Suprapubic skin (tissue), 3 donors: ENCODE data around the gene SRD5A1.

Source experiments
- EP300 ChIP-seq: sonication (generic); formaldehyde crosslinking; IDR thresholded peaks from one replicate; pipeline ENCODE4 v1.6.1; 2017; ENCODE audit warnings: antibody characterized with exemption
- TF ChIP-seq, protein P1 (sequence below), 2 donors: fragments of 200-600 bp in 1 of 2; fragments of 450-650 bp in 1 of 2; sonication (generic) in 1 of 2; IDR thresholded peaks; one replicate each; pipeline ENCODE4 v1.5.1; 2016 to 2019; ENCODE audit warnings: antibody characterized with exemption in 2 of 2, mild to moderate bottlenecking in 1 of 2, moderate library complexity in 1 of 2

DNA sequence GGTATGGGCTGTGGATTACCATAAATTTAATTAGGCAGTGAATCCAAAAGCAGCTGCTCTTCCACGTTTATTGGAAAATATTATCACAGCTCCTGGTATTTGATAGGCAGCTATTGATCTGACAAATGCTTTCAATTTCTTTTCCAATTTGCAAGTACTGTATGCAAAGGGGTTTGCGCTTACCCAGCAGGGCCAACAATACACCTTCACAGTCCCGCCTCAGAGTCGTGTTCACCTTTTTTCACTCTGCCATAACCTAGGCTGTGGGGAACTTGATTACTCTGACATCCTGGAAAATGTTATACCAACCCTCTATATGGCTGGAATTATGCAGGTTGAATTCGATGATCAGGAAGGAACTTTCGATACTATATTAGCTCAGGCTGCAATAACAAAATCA lies 47.7 kb downstream of the SRD5A1 start:
- TF ChIP-seq, protein P1, sequence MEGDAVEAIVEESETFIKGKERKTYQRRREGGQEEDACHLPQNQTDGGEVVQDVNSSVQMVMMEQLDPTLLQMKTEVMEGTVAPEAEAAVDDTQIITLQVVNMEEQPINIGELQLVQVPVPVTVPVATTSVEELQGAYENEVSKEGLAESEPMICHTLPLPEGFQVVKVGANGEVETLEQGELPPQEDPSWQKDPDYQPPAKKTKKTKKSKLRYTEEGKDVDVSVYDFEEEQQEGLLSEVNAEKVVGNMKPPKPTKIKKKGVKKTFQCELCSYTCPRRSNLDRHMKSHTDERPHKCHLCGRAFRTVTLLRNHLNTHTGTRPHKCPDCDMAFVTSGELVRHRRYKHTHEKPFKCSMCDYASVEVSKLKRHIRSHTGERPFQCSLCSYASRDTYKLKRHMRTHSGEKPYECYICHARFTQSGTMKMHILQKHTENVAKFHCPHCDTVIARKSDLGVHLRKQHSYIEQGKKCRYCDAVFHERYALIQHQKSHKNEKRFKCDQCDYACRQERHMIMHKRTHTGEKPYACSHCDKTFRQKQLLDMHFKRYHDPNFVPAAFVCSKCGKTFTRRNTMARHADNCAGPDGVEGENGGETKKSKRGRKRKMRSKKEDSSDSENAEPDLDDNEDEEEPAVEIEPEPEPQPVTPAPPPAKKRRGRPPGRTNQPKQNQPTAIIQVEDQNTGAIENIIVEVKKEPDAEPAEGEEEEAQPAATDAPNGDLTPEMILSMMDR (IDR thresholded peaks at IDR 0.05): no peak
- TF ChIP-seq EP300: no peak
